H1 (cell line): ENCODE measurements around the gene RBMS1. TPM values are rescaled to one million over a fixed set of nuclear protein-coding genes. Genes with fewer than 3 reads are reported as not detected.

Experiments used
- CTCF ChIA-PET: fragments of 300-600 bp; sonication (Branson Sonifier 250); formaldehyde crosslinking; loops from one replicate; lab custom pipeline; 2021; ENCODE audit not compliant: partially characterized antibody; lab: Charles Lee
- POLR2A ChIA-PET: fragments of 300-600 bp; sonication (Branson Sonifier 250); formaldehyde crosslinking; loops from one replicate; lab custom pipeline; 2021; ENCODE audit warnings: inconsistent platforms; ENCODE audit not compliant: partially characterized antibody; lab: Charles Lee
- DNase-seq, 2 experiments: peaks; one replicate each; pipeline versions ENCODE4 v3.0.0 to v3.0.0-alpha.2; 2010 to 2022; ENCODE audit warnings: low spot score in 2 of 2, low read depth in 1 of 2, mixed read lengths in 1 of 2
- FAIRE-seq: peaks from 2 replicates; lab custom pipeline; 2011; peaks lifted over from hg19 to GRCh38; lab: Jason Lieb, UNC
- H2AFZ ChIP-seq: 2 replicates; pipeline ENCODE4 v1.8.1; 2012; ENCODE audit warnings: low read length, inconsistent platforms
- H2AK5ac ChIP-seq: 2 replicates; pipeline ENCODE4 v1.6.1; 2013; ENCODE audit warnings: low read depth, low read length
- H2BK120ac ChIP-seq: replicated peaks from 2 replicates; pipeline ENCODE3; 2013; ENCODE audit warnings: low read depth, low read length, inconsistent platforms
- H2BK12ac ChIP-seq: 2 replicates; pipeline ENCODE4 v1.6.1; 2013; ENCODE audit warnings: low read depth, low read length
- H2BK15ac ChIP-seq: 2 replicates; pipeline ENCODE4 v1.6.1; 2013; ENCODE audit warnings: low read length
- H2BK20ac ChIP-seq: 2 replicates; pipeline ENCODE4 v1.6.1; 2013; ENCODE audit warnings: low read length
- H2BK5ac ChIP-seq: 2 replicates; pipeline ENCODE4 v1.6.1; 2013; ENCODE audit warnings: low read depth, low read length
- H3K14ac ChIP-seq: 2 replicates; pipeline ENCODE4 v1.6.1; 2013; ENCODE audit warnings: inconsistent platforms; ENCODE audit not compliant: insufficient read length
- H3K18ac ChIP-seq: 2 replicates; pipeline ENCODE4 v1.6.1; 2013; ENCODE audit warnings: low read length; ENCODE audit errors: extremely low read depth
- H3K23ac ChIP-seq: 2 replicates; pipeline ENCODE4 v1.6.1; 2013; ENCODE audit warnings: inconsistent platforms; ENCODE audit not compliant: insufficient read length
- H3K23me2 ChIP-seq: 2 replicates; pipeline ENCODE4 v1.6.1; 2013; ENCODE audit warnings: low read depth, low read length
- H3K27ac ChIP-seq: 2 replicates; pipeline ENCODE4 v1.6.1; 2011; ENCODE audit warnings: low read depth, low read length, inconsistent platforms
- H3K27me3 ChIP-seq, 4 experiments: replicated peaks in 1 of 4; 1 replicate in 1 of 4; 2 replicates in 3 of 4; pipeline versions ENCODE4 v1.6.1 to v1.8.1; 2011 to 2013; ENCODE audit warnings: low read length in 3 of 4, mild to moderate bottlenecking in 3 of 4, inconsistent platforms in 2 of 4, mixed read lengths in 2 of 4, moderate library complexity in 1 of 4; ENCODE audit not compliant: control insufficient read depth in 3 of 4, insufficient read depth in 3 of 4; ENCODE audit errors: extremely low read depth in 1 of 4
- H3K36me3 ChIP-seq, 4 experiments: 2 replicates each; pipeline versions ENCODE4 v1.6.1 to v1.8.1; 2011 to 2013; ENCODE audit warnings: mild to moderate bottlenecking in 4 of 4, low read length in 3 of 4, moderate library complexity in 2 of 4, control low read depth in 1 of 4, inconsistent platforms in 1 of 4; ENCODE audit not compliant: insufficient read depth in 4 of 4, control insufficient read depth in 2 of 4
- H3K4ac ChIP-seq: replicated peaks from 2 replicates; pipeline ENCODE3; 2013; ENCODE audit warnings: low read length, low read depth, mixed read lengths, inconsistent platforms; ENCODE audit not compliant: insufficient read length
- H3K4me1 ChIP-seq, 4 experiments: replicated peaks in 1 of 4; 1 replicate in 1 of 4; 2 replicates in 3 of 4; pipeline versions ENCODE4 v1.6.1 to v1.8.1; 2011 to 2013; ENCODE audit warnings: low read length in 3 of 4, inconsistent platforms in 2 of 4, mixed read lengths in 1 of 4; ENCODE audit not compliant: insufficient read depth in 4 of 4, control insufficient read depth in 3 of 4
- H3K4me2 ChIP-seq, 2 experiments: 2 replicates each; pipeline versions ENCODE4 v1.6.1 to v1.8.1; 2011 to 2013; ENCODE audit warnings: low read depth in 2 of 2, low read length in 2 of 2, control low read depth in 1 of 2, inconsistent platforms in 1 of 2, mild to moderate bottlenecking in 1 of 2; ENCODE audit not compliant: insufficient read depth in 1 of 2
- H3K4me3 ChIP-seq, 4 experiments: fragments of 200-600, 300-600 bp in 1 of 4; sonication (generic), shearing (Covaris generic), sonication (Bioruptor Twin) in 1 of 4; 2 replicates each; pipeline versions ENCODE4 v1.5.1 to v1.8.1; 2011 to 2016; ENCODE audit warnings: low read length in 4 of 4, low read depth in 3 of 4, control low read depth in 2 of 4, inconsistent platforms in 2 of 4, mild to moderate bottlenecking in 2 of 4, mixed read lengths in 1 of 4, moderate library complexity in 1 of 4; ENCODE audit not compliant: insufficient read depth in 2 of 4; ENCODE audit errors: extremely low read depth in 1 of 4
- H3K56ac ChIP-seq: replicated peaks from 2 replicates; pipeline ENCODE3; 2013; ENCODE audit warnings: low read depth, mild to moderate bottlenecking, mixed read lengths, low read length, inconsistent platforms; ENCODE audit not compliant: insufficient read length
- H3K79me1 ChIP-seq: 2 replicates; pipeline ENCODE4 v1.6.1; 2013; ENCODE audit warnings: low read depth, low read length, control low read depth
- H3K79me2 ChIP-seq, 2 experiments: 2 replicates each; pipeline versions ENCODE4 v1.6.1 to v1.8.1; 2012 to 2013; ENCODE audit warnings: low read length in 2 of 2, mild to moderate bottlenecking in 2 of 2, inconsistent platforms in 1 of 2; ENCODE audit not compliant: insufficient read depth in 2 of 2, control insufficient read depth in 1 of 2
- H3K9ac ChIP-seq, 4 experiments: replicated peaks in 1 of 4; 1 replicate in 1 of 4; 2 replicates in 3 of 4; pipeline versions ENCODE4 v1.6.1 to v1.8.1; 2011 to 2013; ENCODE audit warnings: low read depth in 3 of 4, low read length in 3 of 4, control low read depth in 2 of 4, mild to moderate bottlenecking in 2 of 4, moderate library complexity in 2 of 4, inconsistent platforms in 1 of 4; ENCODE audit errors: extremely low read depth in 1 of 4
- H3K9me3 ChIP-seq, 2 experiments: 2 replicates each; pipeline versions ENCODE4 v1.6.1 to v1.8.1; 2012 to 2013; ENCODE audit warnings: mild to moderate bottlenecking in 2 of 2, moderate library complexity in 2 of 2, control low read depth in 1 of 2, inconsistent platforms in 1 of 2, low read depth in 1 of 2, low read length in 1 of 2, mixed read lengths in 1 of 2; ENCODE audit not compliant: insufficient read depth in 2 of 2
- H4K20me1 ChIP-seq, 2 experiments: replicated peaks in 1 of 2; 2 replicates each; pipeline versions ENCODE3 to v1.8.1; 2011 to 2013; ENCODE audit warnings: inconsistent platforms in 2 of 2, low read length in 2 of 2, mild to moderate bottlenecking in 1 of 2; ENCODE audit not compliant: insufficient read depth in 2 of 2, control insufficient read depth in 1 of 2
- H4K5ac ChIP-seq: 2 replicates; pipeline ENCODE4 v1.6.1; 2013; ENCODE audit warnings: low read length, low read depth, mixed read lengths, inconsistent platforms; ENCODE audit not compliant: insufficient read length
- H4K8ac ChIP-seq: 2 replicates; pipeline ENCODE4 v1.8.0; 2013; ENCODE audit warnings: mild to moderate bottlenecking, moderate library complexity, low read length, inconsistent platforms; ENCODE audit not compliant: insufficient read depth; ENCODE audit errors: extremely low read depth
- H4K91ac ChIP-seq: replicated peaks from 2 replicates; pipeline ENCODE3; 2013; ENCODE audit warnings: low read length, mixed read lengths, inconsistent platforms; ENCODE audit not compliant: insufficient read length
- SAP30 ChIP-seq: fragments of 300-600 bp; sonication (generic); IDR thresholded peaks from 2 replicates; pipeline ENCODE4 v1.7.1; 2012; ENCODE audit warnings: low read length, moderate library complexity, mild to moderate bottlenecking, inconsistent platforms; ENCODE audit not compliant: insufficient read depth, insufficient replicate concordance
- WGBS, 2 experiments: shearing (Covaris generic) in 1 of 2; methylation state at CpG; one replicate each; pipeline versions ENCODE4 v1.1.6 to v1.1.7; 2013 to 2015; ENCODE audit warnings: low lambda C conversion rate in 2 of 2, mixed read lengths in 2 of 2, inconsistent platforms in 1 of 2, low coverage in 1 of 2, missing lambda C conversion rate in 1 of 2; ENCODE audit not compliant: insufficient replicate concordance in 2 of 2, insufficient coverage in 1 of 2, insufficient read length in 1 of 2; ENCODE audit errors: extremely low coverage in 1 of 2, missing lambda C conversion rate in 1 of 2; 5-methylcytosine and 5-hydroxymethylcytosine counted together
- polyA plus RNA-seq, 7 experiments: library from polyadenylated mRNA; depleted of rRNA in 3 of 7; stranded (reverse) in 5 of 7; unstranded in 2 of 7; fragments of >200 nt in 5 of 7; fragments of 200-250 nt in 2 of 7; gene quantifications; 1 replicate in 5 of 7; 2 replicates in 1 of 7; 4 replicates in 1 of 7; pipeline versions ENCODE4 v1.2.1 to v1.2.3, GENCODE V29; 2011 to 2013; ENCODE audit warnings: missing spikeins in 2 of 7, mixed read lengths in 2 of 7
- total RNA-seq: library from RNA; stranded (reverse); fragmentation: NEBNext Ultra II Directional; extraction: Animal tissue kit (Norgen Biotek cat#: 25700); gene quantifications from 2 replicates; pipeline ENCODE4 v1.2.1, GENCODE V29; 2021

RBMS1 gene
- total and polyA plus RNA-seq, 2 of the 8 experiments (the other 6 are each of a cell fraction or from before 2014, with no cell fraction given) = 53.7 to 60.0 TPM

- ChIA-PET CTCF (interaction anchor here (0.6 kb wide), 1 partner anchor 383 kb away, joined by 3 read pairs; no protein-coding TSS in a partner anchor), POLR2A (no interaction called here)
- no peak overlapping the region for H2BK20ac ChIP-seq
- no peaks in the 10 kb centered on the region for H3K23me2 ChIP-seq
- no peak overlapping the region; the same call in 1 of the 2 replicates for H2AFZ ChIP-seq
- 93% methylated on average over 9 of the region's 9 CpGs; no CpG with 5 or more reads in 1 of the 2 experiments for WGBS, 2 experiments
- no peak overlapping the region for H3K9ac ChIP-seq
- H3K9me3 ChIP-seq = no peaks in the 10 kb centered on the region
- no peak overlapping the region for H2BK15ac ChIP-seq
- no peak overlapping the region for H4K8ac ChIP-seq
- no peak overlapping the region for H2BK5ac ChIP-seq
- peaks cover 0 to 1% (median 0%) of the 10 kb centered on the region in 4 experiments; a peak in 1 of 7 replicates for H3K27me3 ChIP-seq
- no peaks in the 10 kb centered on the region for H3K4me1 ChIP-seq
- H3K4ac ChIP-seq = no peak overlapping the region
- H3K79me1 ChIP-seq = no peaks in the 10 kb centered on the region
- DNase-seq = no peak
- no peak overlapping the region for H3K56ac ChIP-seq
- H3K36me3 ChIP-seq = no peaks in the 10 kb centered on the region
- H2AK5ac ChIP-seq = no peak overlapping the region
- no peak overlapping the region for H2BK12ac ChIP-seq
- no peak overlapping the region for H3K23ac ChIP-seq
- H3K4me3 ChIP-seq = no peak overlapping the region
- no peaks in the 10 kb centered on the region for H4K20me1 ChIP-seq
- no peaks in the 10 kb centered on the region for H3K79me2 ChIP-seq
- no peak overlapping the region for H3K4me2 ChIP-seq
- H4K91ac ChIP-seq = no peak overlapping the region
- no peak overlapping the region for H3K27ac ChIP-seq
- H3K14ac ChIP-seq = no peak overlapping the region
- no peak for FAIRE-seq
- TF ChIP-seq SAP30 = no peak
- no peak overlapping the region for H4K5ac ChIP-seq
- no peak overlapping the region for H3K18ac ChIP-seq
- H2BK120ac ChIP-seq = no peak overlapping the region
Measured at GRCh38 chr2:160506371-160507045, 12.9 kb upstream of the RBMS1 start.
